ENCODE results near the gene NFKB1. TPM values are rescaled to one million over a fixed set of nuclear protein-coding genes. Genes with fewer than 3 reads are reported as not detected.

The NFKB1 gene
- total RNA-seq, 1 experiment from 2014 or later: 27.3 TPM

GRCh38 chr4:102627831-102628523 is 126.8 kb downstream of the NFKB1 start:
- peak; percentile 75 for DNase-seq (ENCODE audit: low spot score)

DNA sequence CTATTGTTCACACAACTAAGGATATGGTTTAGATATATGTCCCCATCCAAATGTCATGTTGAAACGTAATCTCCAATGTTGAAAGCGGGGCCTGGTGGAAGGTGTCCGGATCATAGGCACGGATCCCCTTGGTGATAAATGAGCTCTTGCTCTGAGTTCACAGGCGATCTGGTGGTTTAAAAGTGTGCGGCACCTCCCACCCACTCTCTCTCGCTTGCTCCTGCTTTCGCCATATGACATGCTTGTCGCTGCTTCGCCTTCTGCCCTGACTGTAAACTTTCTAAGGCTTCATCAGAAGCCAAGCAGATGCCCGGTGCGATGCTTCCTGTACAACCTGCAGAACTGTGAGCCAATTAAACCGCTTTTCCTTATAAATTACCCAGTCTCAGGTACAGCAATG is 128.5 kb downstream of the NFKB1 start:
- DNase-seq (ENCODE audit: low spot score): no peak

DNA sequence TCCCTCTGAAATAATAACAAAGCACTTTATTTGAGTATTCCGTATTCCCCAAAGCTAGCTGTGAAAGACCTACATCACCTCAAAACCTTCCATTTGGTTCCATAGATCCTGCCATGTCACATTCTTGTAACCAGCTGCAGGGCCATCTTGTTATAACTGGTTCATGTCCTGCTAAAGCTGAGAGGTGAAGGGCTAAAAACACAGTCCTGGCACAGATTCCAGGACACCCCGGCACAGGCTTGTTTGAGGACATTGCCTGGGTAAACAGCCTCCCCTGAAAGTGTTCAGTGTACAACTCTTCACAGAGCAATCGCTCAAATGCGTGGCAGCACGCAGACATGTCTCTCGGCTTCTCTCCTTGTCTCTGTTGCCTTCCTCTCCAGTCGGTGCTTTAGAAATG is 130.5 kb downstream of the NFKB1 start:
- no peak for DNase-seq (ENCODE audit: low spot score)

GRCh38 chr4:102632241-102633065 is 131.3 kb downstream of the NFKB1 start:
- DNase-seq (ENCODE audit: low spot score): no peak

GRCh38 chr4:102633100-102633499 is 131.9 kb downstream of the NFKB1 start:
- no peak for DNase-seq (ENCODE audit: low spot score)

GRCh38 chr4:102637391-102637790 is 136.2 kb downstream of the NFKB1 start:
- DNase-seq (ENCODE audit: low spot score): no peak

DNA sequence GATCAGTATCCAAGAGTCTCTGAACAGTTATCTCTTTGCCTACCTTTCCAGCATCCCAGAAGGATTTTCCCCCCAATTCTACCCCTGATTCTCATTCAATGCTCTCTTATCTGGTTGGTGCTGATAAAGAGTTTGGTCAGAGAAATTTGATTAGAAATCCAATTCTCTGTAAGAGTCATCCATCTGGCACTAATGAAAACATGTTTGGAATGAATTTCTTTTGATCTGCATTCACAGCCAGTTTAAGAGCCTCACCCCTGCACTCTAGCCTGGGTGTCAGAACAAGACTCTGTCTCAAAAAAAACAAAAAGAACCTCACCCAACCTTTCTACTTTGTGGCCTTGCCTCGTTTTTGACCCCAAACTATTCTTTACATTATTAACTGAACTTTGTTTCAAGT is 137.5 kb downstream of the NFKB1 start:
- no peak for DNase-seq (ENCODE audit: low spot score)

- DNase-seq (ENCODE audit: low spot score): no peak
Measured at GRCh38 chr4:102639598-102639997, 138.4 kb downstream of the NFKB1 start.

DNA sequence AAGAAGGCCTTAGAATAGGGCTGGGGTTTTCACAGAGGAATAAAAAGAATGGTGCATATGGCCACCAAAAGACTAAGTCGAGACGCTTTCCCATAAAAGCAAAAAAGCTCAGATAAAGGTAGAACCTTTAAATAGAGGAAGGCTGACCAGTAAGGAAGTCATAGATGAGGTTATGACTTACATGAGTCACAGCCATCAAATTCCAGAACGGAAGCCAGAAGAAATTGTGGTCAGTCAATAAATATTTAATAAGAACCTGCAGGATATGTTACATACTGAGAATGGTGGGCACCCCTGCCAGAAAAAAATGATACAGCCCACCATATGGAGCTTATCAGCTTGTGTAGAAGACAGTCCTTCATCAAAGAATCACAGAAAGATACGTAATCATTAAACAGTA is 139.5 kb downstream of the NFKB1 start:
- DNase-seq (ENCODE audit: low spot score): peak; percentile 54

DNA sequence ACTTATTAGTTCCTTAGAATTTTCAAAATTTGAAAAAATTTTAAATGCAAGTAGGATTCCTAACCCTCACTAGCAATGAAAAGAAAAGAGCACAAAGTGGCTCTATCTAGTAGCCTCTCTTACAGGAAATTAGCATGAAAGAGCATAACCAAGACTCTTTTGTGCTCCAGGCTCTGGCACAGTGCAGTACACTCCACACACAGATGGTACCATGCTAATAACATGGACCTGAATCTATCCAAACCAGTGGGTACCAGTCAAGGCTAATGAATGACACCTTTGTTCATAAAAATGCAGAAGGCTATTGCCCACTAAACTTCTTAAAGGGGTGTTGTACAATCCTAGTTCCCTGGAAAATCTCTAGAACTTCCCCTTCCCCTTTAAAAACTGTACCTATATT is 140.6 kb downstream of the NFKB1 start:
- no peak for DNase-seq (ENCODE audit: low spot score)

- peak; percentile 24 for DNase-seq (ENCODE audit: low spot score)
Measured at GRCh38 chr4:102642631-102643298, 141.6 kb downstream of the NFKB1 start.

DNA sequence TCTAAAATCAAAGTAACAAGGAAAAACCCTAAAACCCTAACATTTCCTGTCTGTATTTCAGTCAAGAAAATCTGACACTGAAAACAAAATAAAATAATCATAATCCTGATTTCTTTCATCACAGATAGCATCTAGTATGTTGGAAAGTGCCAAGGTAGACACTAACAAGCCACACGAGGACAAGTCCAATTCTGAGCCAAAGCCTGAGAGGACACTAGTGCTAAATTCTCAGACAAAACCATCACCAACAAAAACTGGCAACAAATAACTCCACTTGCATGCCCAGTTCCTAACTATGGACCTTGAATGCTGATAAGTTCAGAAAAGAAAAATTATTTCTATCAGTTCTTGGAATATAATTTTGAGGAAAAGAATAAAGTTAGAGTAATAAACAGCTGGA is 146.0 kb downstream of the NFKB1 start:
- no peak for DNase-seq (ENCODE audit: low spot score)

GRCh38 chr4:102657206-102657605 is 156.0 kb downstream of the NFKB1 start:
- DNase-seq (ENCODE audit: low spot score): no peak

GRCh38 chr4:102663073-102663472 is 161.9 kb downstream of the NFKB1 start:
- DNase-seq (ENCODE audit: low spot score): peak; percentile 88

DNA sequence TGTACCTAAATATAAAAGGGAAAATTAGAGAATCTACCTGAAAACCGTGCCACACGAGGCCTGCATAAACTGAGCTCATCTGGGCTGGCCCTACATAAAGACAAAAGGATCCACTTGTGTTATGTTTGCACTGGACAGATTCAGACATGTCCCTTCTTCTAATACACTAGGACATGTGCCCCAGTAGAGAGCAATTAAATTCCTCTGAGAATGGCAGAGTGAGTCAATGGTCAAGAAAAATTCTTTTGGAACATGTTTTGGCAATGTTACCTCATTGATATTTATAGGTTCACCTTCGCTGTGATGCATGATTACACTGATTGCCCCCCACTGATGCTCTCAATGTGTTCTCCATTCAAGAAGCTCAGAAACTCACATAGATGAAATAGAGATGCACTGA is 164.4 kb downstream of the NFKB1 start:
- DNase-seq (ENCODE audit: low spot score): no peak

Other genes starting within 250 kb of the NFKB1 start
- gene SLC39A8, start 155.9 kb upstream of the NFKB1 start, total RNA-seq (2014; rRNA removed; shearing (Covaris generic)): 24.1 and 27.3 TPM in 2 replicates